ENCODE measurements around the gene SLC35F2.

The SLC35F2 gene

GRCh38 chr11:107801641-107802040, 56.9 kb downstream of the SLC35F2 start:
- no peak overlapping the region for H3K23ac ChIP-seq (ENCODE audit: low read length)
- H4K8ac ChIP-seq (ENCODE audit: low read depth, low read length) = no peak overlapping the region
- no peak overlapping the region for H3K18ac ChIP-seq (ENCODE audit: low read length)
- H3K27me3 ChIP-seq (ENCODE audit: insufficient read depth, low read length) = no peaks in the 10 kb centered on the region
- H3K36me3 ChIP-seq (ENCODE audit: control insufficient read depth in 1 of 2, insufficient read depth in 2 of 2, low read length in 2 of 2) = peaks cover 10 to 17% of the 10 kb centered on the region in 2 experiments
- no peak overlapping the region for H2AK5ac ChIP-seq (ENCODE audit: low read length)
- peaks cover 0 to 2% of the 10 kb centered on the region in 2 experiments for H3K4me1 ChIP-seq (ENCODE audit: control insufficient read depth in 1 of 2, insufficient read depth in 2 of 2, low read length in 2 of 2)
- H2BK12ac ChIP-seq (ENCODE audit: low read length) = no peak overlapping the region
- no peak overlapping the region for H4K91ac ChIP-seq (ENCODE audit: low read depth, low read length)
- no peak overlapping the region for H2BK5ac ChIP-seq (ENCODE audit: low read depth, low read length, poor library complexity)
- no peak overlapping the region for H3K4me3 ChIP-seq (ENCODE audit: low read depth, low read length)
- H3K14ac ChIP-seq (ENCODE audit: low read length) = no peak overlapping the region
- H3K79me2 ChIP-seq (ENCODE audit: control insufficient read depth, insufficient read depth, low read length, poor library complexity) = no peaks in the 10 kb centered on the region
- H2BK120ac ChIP-seq (ENCODE audit: insufficient read depth, low read length, poor library complexity) = no peak overlapping the region
- no peak overlapping the region for H4K12ac ChIP-seq (ENCODE audit: low read depth, low read length)
- DNase-seq = no peak
- H2AFZ ChIP-seq (ENCODE audit: insufficient read depth, low read length, poor library complexity) = no peak overlapping the region
- WGBS (ENCODE audit: extremely low coverage, insufficient coverage, insufficient read length) = no CpG with 5 or more reads among the region's 1 CpG
- no peaks in the 10 kb centered on the region for H3K9me3 ChIP-seq (ENCODE audit: insufficient read depth, low read depth, low read length)
- H3K9ac ChIP-seq (ENCODE audit: low read length) = no peak overlapping the region
- peaks cover 1% of the 10 kb centered on the region for H3K79me1 ChIP-seq (ENCODE audit: low read length)
- no peak overlapping the region for H3K4ac ChIP-seq (ENCODE audit: low read depth, low read length)
- no peak overlapping the region for H3K4me2 ChIP-seq (ENCODE audit: low read length)
- H3K27ac ChIP-seq (ENCODE audit: low read depth, low read length) = no peak overlapping the region

- peak overlapping the region; percentile 14 for H4K91ac ChIP-seq (ENCODE audit: low read depth, low read length)
- H3K4me3 ChIP-seq (ENCODE audit: low read depth, low read length) = no peak overlapping the region
- no peak overlapping the region for H4K12ac ChIP-seq (ENCODE audit: low read depth, low read length)
- no peak overlapping the region for H3K23ac ChIP-seq (ENCODE audit: low read length)
- H2BK12ac ChIP-seq (ENCODE audit: low read length) = peak overlapping the region; percentile 31
- H2BK120ac ChIP-seq (ENCODE audit: insufficient read depth, low read length, poor library complexity) = no peak overlapping the region
- peaks cover 7 to 10% of the 10 kb centered on the region in 2 experiments for H3K36me3 ChIP-seq (ENCODE audit: control insufficient read depth in 1 of 2, insufficient read depth in 2 of 2, low read length in 2 of 2)
- no peak overlapping the region for H3K27ac ChIP-seq (ENCODE audit: low read depth, low read length)
- H2BK5ac ChIP-seq (ENCODE audit: low read depth, low read length, poor library complexity) = peak overlapping the region; percentile 13
- H2AK5ac ChIP-seq (ENCODE audit: low read length) = no peak overlapping the region
- H3K4me1 ChIP-seq (ENCODE audit: control insufficient read depth in 1 of 2, insufficient read depth in 2 of 2, low read length in 2 of 2) = peaks cover 0 to 2% of the 10 kb centered on the region in 2 experiments
- no peak overlapping the region for H3K9ac ChIP-seq (ENCODE audit: low read length)
- peak; percentile 79 to 94 for DNase-seq
- H3K9me3 ChIP-seq (ENCODE audit: insufficient read depth, low read depth, low read length) = no peaks in the 10 kb centered on the region
- no peaks in the 10 kb centered on the region for H3K79me2 ChIP-seq (ENCODE audit: control insufficient read depth, insufficient read depth, low read length, poor library complexity)
- no peak overlapping the region for H3K4me2 ChIP-seq (ENCODE audit: low read length)
- no peak overlapping the region for H3K14ac ChIP-seq (ENCODE audit: low read length)
- H3K79me1 ChIP-seq (ENCODE audit: low read length) = peaks cover 1% of the 10 kb centered on the region
- no peaks in the 10 kb centered on the region for H3K27me3 ChIP-seq (ENCODE audit: insufficient read depth, low read length)
- H2AFZ ChIP-seq (ENCODE audit: insufficient read depth, low read length, poor library complexity) = no peak overlapping the region
- no peak overlapping the region for H3K4ac ChIP-seq (ENCODE audit: low read depth, low read length)
- no peak overlapping the region for H4K8ac ChIP-seq (ENCODE audit: low read depth, low read length)
- WGBS (ENCODE audit: extremely low coverage, insufficient coverage, insufficient read length) = no CpG with 5 or more reads among the region's 12 CpGs
- no peak overlapping the region for H3K18ac ChIP-seq (ENCODE audit: low read length)
These were observed 59.2 kb downstream of the SLC35F2 start for GRCh38 chr11:107799218-107799859.

GRCh38 chr11:107792049-107792443, 66.5 kb downstream of the SLC35F2 start:
- Histone ChIP-seq H3K14ac (ENCODE audit: low read length) (no peak overlapping the region), H3K4ac (ENCODE audit: low read depth, low read length) (no peak overlapping the region), H3K9me3 (ENCODE audit: insufficient read depth, low read depth, low read length) (no peaks in the 10 kb centered on the region), H3K79me2 (ENCODE audit: control insufficient read depth, insufficient read depth, low read length, poor library complexity) (no peaks in the 10 kb centered on the region), H2AFZ (ENCODE audit: insufficient read depth, low read length, poor library complexity) (no peak overlapping the region), H3K79me1 (ENCODE audit: low read length) (peaks cover 20% of the 10 kb centered on the region), H3K18ac (ENCODE audit: low read length) (no peak overlapping the region), H4K8ac (ENCODE audit: low read depth, low read length) (no peak overlapping the region), H2AK5ac (ENCODE audit: low read length) (no peak overlapping the region), H2BK5ac (ENCODE audit: low read depth, low read length, poor library complexity) (peak overlapping the region; percentile 48), H3K23ac (ENCODE audit: low read length) (no peak overlapping the region), H3K27ac (ENCODE audit: low read depth, low read length) (peak overlapping the region; percentile 74), H4K12ac (ENCODE audit: low read depth, low read length) (no peak overlapping the region), H2BK120ac (ENCODE audit: insufficient read depth, low read length, poor library complexity) (peak overlapping the region; percentile 35), H4K91ac (ENCODE audit: low read depth, low read length) (peak overlapping the region; percentile 70), H3K4me2 (ENCODE audit: low read length) (no peak overlapping the region), H3K27me3 (ENCODE audit: insufficient read depth, low read length) (no peaks in the 10 kb centered on the region), H3K4me1 (ENCODE audit: control insufficient read depth in 1 of 2, insufficient read depth in 2 of 2, low read length in 2 of 2) (peaks cover 20 to 33% of the 10 kb centered on the region in 2 experiments), H3K9ac (ENCODE audit: low read length) (no peak overlapping the region), H2BK12ac (ENCODE audit: low read length) (no peak overlapping the region), H3K4me3 (ENCODE audit: low read depth, low read length) (no peak overlapping the region), H3K36me3 (ENCODE audit: control insufficient read depth in 1 of 2, insufficient read depth in 2 of 2, low read length in 2 of 2) (peaks cover 3 to 10% of the 10 kb centered on the region in 2 experiments)
- no peak for DNase-seq
- no CpG with 5 or more reads among the region's 5 CpGs for WGBS (ENCODE audit: extremely low coverage, insufficient coverage, insufficient read length)

GRCh38 chr11:107791343-107792048, 67.1 kb downstream of the SLC35F2 start:
- H3K4me1 ChIP-seq (ENCODE audit: control insufficient read depth in 1 of 2, insufficient read depth in 2 of 2, low read length in 2 of 2) = peaks cover 20 to 33% of the 10 kb centered on the region in 2 experiments
- peak overlapping the region; percentile 23 for H2BK12ac ChIP-seq (ENCODE audit: low read length)
- no peak overlapping the region for H3K18ac ChIP-seq (ENCODE audit: low read length)
- no CpG with 5 or more reads among the region's 10 CpGs for WGBS (ENCODE audit: extremely low coverage, insufficient coverage, insufficient read length)
- H2AFZ ChIP-seq (ENCODE audit: insufficient read depth, low read length, poor library complexity) = no peak overlapping the region
- DNase-seq = no peak
- peaks cover 20% of the 10 kb centered on the region for H3K79me1 ChIP-seq (ENCODE audit: low read length)
- H4K8ac ChIP-seq (ENCODE audit: low read depth, low read length) = no peak overlapping the region
- no peak overlapping the region for H3K4me3 ChIP-seq (ENCODE audit: low read depth, low read length)
- H3K27ac ChIP-seq (ENCODE audit: low read depth, low read length) = peak overlapping the region; percentile 64
- peak overlapping the region; percentile 13 for H2BK120ac ChIP-seq (ENCODE audit: insufficient read depth, low read length, poor library complexity)
- peak overlapping the region; percentile 70 for H4K91ac ChIP-seq (ENCODE audit: low read depth, low read length)
- no peak overlapping the region for H3K4ac ChIP-seq (ENCODE audit: low read depth, low read length)
- no peak overlapping the region for H3K9ac ChIP-seq (ENCODE audit: low read length)
- peak overlapping the region; percentile 29 for H2AK5ac ChIP-seq (ENCODE audit: low read length)
- peaks cover 3 to 7% of the 10 kb centered on the region in 2 experiments for H3K36me3 ChIP-seq (ENCODE audit: control insufficient read depth in 1 of 2, insufficient read depth in 2 of 2, low read length in 2 of 2)
- H3K27me3 ChIP-seq (ENCODE audit: insufficient read depth, low read length) = no peaks in the 10 kb centered on the region
- no peak overlapping the region for H3K4me2 ChIP-seq (ENCODE audit: low read length)
- H2BK5ac ChIP-seq (ENCODE audit: low read depth, low read length, poor library complexity) = peak overlapping the region; percentile 83
- H3K9me3 ChIP-seq (ENCODE audit: insufficient read depth, low read depth, low read length) = no peaks in the 10 kb centered on the region
- H4K12ac ChIP-seq (ENCODE audit: low read depth, low read length) = no peak overlapping the region
- no peaks in the 10 kb centered on the region for H3K79me2 ChIP-seq (ENCODE audit: control insufficient read depth, insufficient read depth, low read length, poor library complexity)
- H3K14ac ChIP-seq (ENCODE audit: low read length) = no peak overlapping the region
- H3K23ac ChIP-seq (ENCODE audit: low read length) = no peak overlapping the region
